Measurements from ENCODE around the gene GABARAPL2.
"Not testable (repeated sequence)": the region's sequence is repeated elsewhere in the genome, so short reads cannot be mapped to it uniquely, and the experiment has no call there.

GABARAPL2 gene

DNA sequence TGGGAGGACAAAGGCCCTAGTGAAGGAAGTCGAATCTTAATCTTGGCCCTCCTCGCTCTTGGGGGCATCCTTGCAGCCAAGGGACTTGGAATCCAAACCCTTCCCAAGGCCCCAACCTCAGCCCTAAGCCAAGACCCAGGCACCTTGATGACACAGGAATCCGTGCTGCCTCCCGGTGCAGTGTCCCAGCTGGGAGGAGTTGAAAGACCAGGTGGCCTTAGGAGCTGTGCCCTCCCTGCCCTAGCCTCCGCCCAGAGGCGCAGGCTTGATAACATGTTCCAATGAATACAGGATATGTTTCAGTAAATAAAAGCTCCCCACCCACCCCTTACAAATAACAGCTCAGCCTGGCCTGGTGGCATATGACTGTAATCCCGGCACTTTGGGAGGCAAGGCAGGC, 30.3 kb upstream of the GABARAPL2 start, which contains the start of gene CHST5:
Gene CHST5, minus strand, starts transcription at position 208 of the 400 bp plus-strand sequence. CDS start 5,724 bp downstream, outside the sequence.
- no peak within 1 kb of the TSS for H3K9ac ChIP-seq (ENCODE audit: low read depth, low read length)
- no peaks in the 10 kb centered on the region for H3K27me3 ChIP-seq (ENCODE audit: insufficient read depth, low read length)
- no peak within 1 kb of the TSS for H3K4me3 ChIP-seq (ENCODE audit: low read length)
- WGBS, result 92% methylated on average over 7 of the region's 7 CpGs
- no peaks in the 10 kb centered on the region for H3K4me1 ChIP-seq (ENCODE audit: insufficient read depth, low read length)
- H3K9me3 ChIP-seq (ENCODE audit: insufficient read depth, low read depth, low read length), result no peaks in the 10 kb centered on the region
- H3K36me3 ChIP-seq (ENCODE audit: insufficient read depth, low read length), result no peaks in the 10 kb centered on the region
- H3K27ac ChIP-seq (ENCODE audit: low read depth, low read length), result no peak within 1 kb of the TSS

DNA sequence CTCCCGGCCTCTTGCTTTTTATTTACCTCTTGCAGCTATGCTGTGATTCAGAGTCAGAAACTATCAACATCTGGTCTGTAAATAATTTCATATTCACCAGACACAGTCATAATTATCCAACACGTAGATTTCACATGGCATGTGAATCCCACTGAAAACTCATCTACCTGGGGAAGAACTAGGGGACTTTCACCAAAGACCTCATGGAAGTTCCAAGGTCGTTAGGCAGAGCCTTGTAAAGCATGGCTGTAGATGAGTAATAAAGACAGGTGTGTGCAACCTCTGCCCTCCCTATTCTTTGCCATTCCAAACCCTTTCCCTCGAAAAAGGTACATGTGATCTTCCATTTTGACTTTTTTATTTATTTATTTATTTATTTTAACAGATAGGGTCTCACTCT, 28.4 kb upstream of the GABARAPL2 start:
- Histone ChIP-seq H3K27ac (ENCODE audit: low read depth, low read length) (no peak overlapping the region), H3K27me3 (ENCODE audit: insufficient read depth, low read length) (no peaks in the 10 kb centered on the region), H3K4me1 (ENCODE audit: insufficient read depth, low read length) (no peaks in the 10 kb centered on the region), H3K36me3 (ENCODE audit: insufficient read depth, low read length) (no peaks in the 10 kb centered on the region), H3K9ac (ENCODE audit: low read depth, low read length) (no peak overlapping the region), H3K9me3 (ENCODE audit: insufficient read depth, low read depth, low read length) (no peaks in the 10 kb centered on the region), H3K4me3 (ENCODE audit: low read length) (no peak overlapping the region)
- WGBS, result 89% methylated on average over 3 of the region's 4 CpGs

DNA sequence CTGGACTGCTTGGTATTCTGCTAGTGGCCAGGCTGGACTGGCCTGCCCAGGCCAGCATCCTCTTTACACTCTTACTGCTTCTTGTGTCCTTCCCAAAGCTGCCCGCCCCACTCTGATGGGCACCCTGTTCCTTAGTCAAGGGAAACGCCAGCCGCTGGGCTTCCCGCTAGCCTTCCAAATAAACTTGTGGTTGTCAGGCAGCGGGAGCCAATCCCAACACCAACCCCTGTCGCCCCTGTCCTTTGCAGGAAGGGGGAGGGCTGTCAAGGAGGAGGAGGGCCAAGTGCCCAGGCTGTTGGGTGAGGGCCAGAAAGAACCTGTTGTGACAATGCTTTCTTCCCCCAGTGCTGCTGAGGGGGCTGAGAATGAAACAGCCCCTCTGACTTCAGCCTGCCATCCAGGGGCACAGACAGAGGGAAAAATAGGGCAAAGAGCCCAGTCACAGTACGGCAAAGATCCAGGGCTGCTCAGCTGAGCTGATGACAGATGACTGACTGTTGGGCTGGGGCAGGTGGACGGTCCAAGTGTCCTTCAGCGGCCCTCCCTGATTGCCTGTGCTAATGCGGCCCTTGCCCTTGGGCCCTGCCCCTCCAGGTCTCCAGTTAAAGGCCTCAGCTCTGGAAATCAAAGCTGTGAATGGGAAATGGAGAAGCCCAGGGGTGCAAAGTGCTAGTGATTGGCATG, 27.2 kb upstream of the GABARAPL2 start:
- not testable (repeated sequence) for H3K9ac ChIP-seq (ENCODE audit: low read depth, low read length); H3K4me3 ChIP-seq (ENCODE audit: low read length); H3K9me3 ChIP-seq (ENCODE audit: insufficient read depth, low read depth, low read length); H3K4me1 ChIP-seq (ENCODE audit: insufficient read depth, low read length); H3K27ac ChIP-seq (ENCODE audit: low read depth, low read length); H3K36me3 ChIP-seq (ENCODE audit: insufficient read depth, low read length); H3K27me3 ChIP-seq (ENCODE audit: insufficient read depth, low read length)
- 87% methylated on average over 4 of the region's 10 CpGs for WGBS

DNA sequence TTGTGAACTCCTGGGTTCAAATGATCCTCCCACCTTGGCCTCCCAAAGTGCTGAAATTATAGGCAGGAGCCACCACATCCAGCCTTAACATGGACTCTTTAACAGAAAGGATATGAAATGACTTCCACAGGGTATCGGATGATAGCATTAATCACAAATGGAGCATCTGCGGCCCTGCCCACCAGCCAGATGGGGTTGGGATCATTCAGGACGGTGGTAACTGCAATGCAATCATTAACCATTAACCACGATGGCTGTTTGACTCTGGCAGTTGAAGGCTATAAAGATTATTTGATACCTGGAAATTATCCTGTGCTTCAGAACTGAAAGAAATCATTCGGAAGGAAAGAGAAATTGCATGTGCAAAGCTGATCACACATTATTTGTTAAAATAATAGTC, 24.9 kb upstream of the GABARAPL2 start:
- WGBS, result 97% methylated on average over 5 of the region's 5 CpGs
- 0 out of 2 replicates have a peak, but pooled peaks cover 3% of the 10 kb centered on the region for H3K36me3 ChIP-seq (ENCODE audit: insufficient read depth, low read length)
- H3K9ac ChIP-seq (ENCODE audit: low read depth, low read length), result no peak overlapping the region
- no peak overlapping the region for H3K27ac ChIP-seq (ENCODE audit: low read depth, low read length)
- H3K9me3 ChIP-seq (ENCODE audit: insufficient read depth, low read depth, low read length), result no peaks in the 10 kb centered on the region
- H3K4me1 ChIP-seq (ENCODE audit: insufficient read depth, low read length), result no peaks in the 10 kb centered on the region
- no peak overlapping the region for H3K4me3 ChIP-seq (ENCODE audit: low read length)
- no peaks in the 10 kb centered on the region for H3K27me3 ChIP-seq (ENCODE audit: insufficient read depth, low read length)

DNA sequence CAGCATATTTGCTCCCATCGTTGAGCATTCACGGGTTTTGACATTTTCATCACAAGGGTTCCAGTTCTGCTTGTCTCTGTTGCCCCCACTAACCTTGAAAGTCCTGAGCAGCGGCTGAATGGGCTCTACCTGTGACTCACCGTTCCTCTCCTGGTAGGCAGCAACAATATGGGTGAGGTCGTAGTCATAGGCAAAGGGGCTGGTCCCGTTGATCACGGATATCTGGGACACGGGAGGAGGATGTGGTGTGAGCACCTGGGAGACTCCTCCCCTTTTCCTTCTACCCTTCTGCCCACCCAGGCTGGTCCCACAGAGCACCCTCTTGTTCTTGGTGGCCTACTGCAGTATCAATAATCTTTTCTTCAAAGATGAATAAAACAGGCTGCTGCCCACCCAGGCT, 23.7 kb upstream of the GABARAPL2 start:
- H3K4me3 ChIP-seq (ENCODE audit: low read length); H3K9me3 ChIP-seq (ENCODE audit: insufficient read depth, low read depth, low read length); H3K4me1 ChIP-seq (ENCODE audit: insufficient read depth, low read length); H3K27ac ChIP-seq (ENCODE audit: low read depth, low read length); H3K9ac ChIP-seq (ENCODE audit: low read depth, low read length); H3K27me3 ChIP-seq (ENCODE audit: insufficient read depth, low read length); H3K36me3 ChIP-seq (ENCODE audit: insufficient read depth, low read length): not testable (repeated sequence)
- WGBS, result 90% methylated on average over 6 of the region's 8 CpGs

DNA sequence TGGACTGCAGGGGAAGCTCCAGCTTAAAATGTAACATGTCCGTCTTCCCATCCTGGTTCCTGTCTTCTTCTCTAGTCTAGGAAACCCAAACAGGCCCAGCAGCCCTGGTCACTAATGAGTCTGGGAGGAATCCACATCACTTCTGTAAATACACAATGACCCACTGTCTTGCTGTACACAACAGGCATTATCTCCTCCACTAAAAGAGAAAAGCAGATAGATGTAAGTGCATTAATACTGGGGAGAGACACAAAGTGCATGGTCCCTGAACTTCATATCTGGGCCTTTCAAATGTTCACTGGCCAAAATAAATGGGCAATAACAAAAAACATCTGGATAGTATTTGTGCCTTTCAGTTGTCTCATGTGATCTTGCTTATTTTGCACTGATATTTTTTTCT, 20.3 kb upstream of the GABARAPL2 start:
- not testable (repeated sequence) for H3K9ac ChIP-seq (ENCODE audit: low read depth, low read length); H3K9me3 ChIP-seq (ENCODE audit: insufficient read depth, low read depth, low read length); H3K4me3 ChIP-seq (ENCODE audit: low read length); H3K4me1 ChIP-seq (ENCODE audit: insufficient read depth, low read length); H3K27me3 ChIP-seq (ENCODE audit: insufficient read depth, low read length); H3K36me3 ChIP-seq (ENCODE audit: insufficient read depth, low read length); H3K27ac ChIP-seq (ENCODE audit: low read depth, low read length)
- WGBS, result no CpG with 5 or more reads among the region's 1 CpG

DNA sequence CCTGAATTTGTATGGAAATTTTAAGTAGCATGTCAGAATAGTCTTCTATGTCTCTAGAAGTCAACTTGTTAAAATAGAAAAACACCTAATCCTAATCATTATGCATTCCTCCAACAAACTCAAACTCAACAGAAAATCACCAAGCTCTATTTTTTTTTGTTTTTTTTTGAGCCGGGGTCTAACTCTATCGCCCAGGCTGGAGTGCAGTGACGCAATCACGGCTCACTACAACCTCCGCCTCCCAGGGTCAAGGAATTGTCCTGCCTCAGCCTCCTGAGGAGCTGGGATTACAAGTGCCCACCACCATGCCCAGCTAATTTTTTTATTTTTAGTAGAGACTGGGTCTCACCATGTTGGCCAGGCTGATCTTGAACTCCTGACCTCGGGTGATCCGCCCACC, 19.9 kb upstream of the GABARAPL2 start:
- Histone ChIP-seq H3K27ac (ENCODE audit: low read depth, low read length) (no peak overlapping the region), H3K9me3 (ENCODE audit: insufficient read depth, low read depth, low read length) (no peaks in the 10 kb centered on the region), H3K27me3 (ENCODE audit: insufficient read depth, low read length) (no peaks in the 10 kb centered on the region), H3K9ac (ENCODE audit: low read depth, low read length) (no peak overlapping the region), H3K4me1 (ENCODE audit: insufficient read depth, low read length) (peaks cover 6% of the 10 kb centered on the region; the same call in 1 of the 2 replicates), H3K4me3 (ENCODE audit: low read length) (no peak overlapping the region), H3K36me3 (ENCODE audit: insufficient read depth, low read length) (0 out of 2 replicates have a peak, but pooled peaks cover 3% of the 10 kb centered on the region)
- WGBS, result 95% methylated on average over 7 of the region's 7 CpGs

DNA sequence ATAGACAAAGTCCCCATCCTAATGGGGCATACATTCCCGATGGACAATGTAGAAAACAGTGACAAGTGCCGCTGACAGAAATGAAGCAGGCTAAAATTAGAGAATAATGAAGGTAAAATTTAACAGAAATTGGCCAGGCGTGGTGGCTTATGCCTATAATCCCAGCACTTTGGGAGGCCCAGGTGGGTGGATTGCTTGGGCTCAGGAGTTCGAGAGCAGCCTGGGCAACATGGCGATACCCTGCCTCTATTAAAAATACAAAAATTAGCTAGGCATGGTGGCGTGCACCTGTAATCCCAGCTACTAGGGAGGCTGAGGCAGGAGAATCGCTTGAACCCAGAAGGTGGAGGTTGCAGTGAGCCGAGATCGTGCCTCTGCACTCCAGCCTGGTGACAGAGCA, 17.7 kb upstream of the GABARAPL2 start:
- H3K4me1 ChIP-seq (ENCODE audit: insufficient read depth, low read length); H3K36me3 ChIP-seq (ENCODE audit: insufficient read depth, low read length); H3K9me3 ChIP-seq (ENCODE audit: insufficient read depth, low read depth, low read length); H3K27me3 ChIP-seq (ENCODE audit: insufficient read depth, low read length); H3K27ac ChIP-seq (ENCODE audit: low read depth, low read length); H3K4me3 ChIP-seq (ENCODE audit: low read length); H3K9ac ChIP-seq (ENCODE audit: low read depth, low read length): not testable (repeated sequence)
- WGBS, result 95% methylated on average over 9 of the region's 9 CpGs

DNA sequence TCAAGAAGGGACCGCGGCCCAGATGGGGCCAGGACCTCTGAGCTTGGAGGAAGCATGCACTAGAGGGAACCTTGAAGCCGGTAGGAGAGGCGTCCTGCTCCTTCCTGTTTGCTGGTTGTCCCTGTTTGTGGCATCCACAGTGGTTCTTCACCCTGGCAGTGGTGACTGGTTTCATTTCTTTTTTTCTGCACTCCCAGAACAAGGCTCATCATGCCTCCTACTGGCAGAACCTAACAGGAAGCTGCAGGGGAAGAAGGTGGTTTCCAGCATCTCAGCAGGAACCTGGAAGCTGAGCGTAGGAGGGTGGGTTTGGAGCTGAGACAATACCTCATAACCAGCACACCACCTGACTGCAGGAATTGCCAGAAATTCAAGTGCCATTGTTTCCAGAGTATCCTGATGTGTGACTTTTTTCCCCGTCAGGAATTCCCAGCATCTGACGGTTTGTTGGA, 15.9 kb upstream of the GABARAPL2 start:
- Histone ChIP-seq H3K4me3 (ENCODE audit: low read length) (no peak overlapping the region), H3K27ac (ENCODE audit: low read depth, low read length) (peak overlapping the region; percentile 12; the same call in 1 of the 2 replicates), H3K4me1 (ENCODE audit: insufficient read depth, low read length) (peaks cover 12% of the 10 kb centered on the region; the same call in 1 of the 2 replicates), H3K36me3 (ENCODE audit: insufficient read depth, low read length) (no peaks in the 10 kb centered on the region), H3K9me3 (ENCODE audit: insufficient read depth, low read depth, low read length) (no peaks in the 10 kb centered on the region), H3K27me3 (ENCODE audit: insufficient read depth, low read length) (no peaks in the 10 kb centered on the region), H3K9ac (ENCODE audit: low read depth, low read length) (no peak overlapping the region)
- WGBS, result 71% methylated on average over 7 of the region's 7 CpGs

DNA sequence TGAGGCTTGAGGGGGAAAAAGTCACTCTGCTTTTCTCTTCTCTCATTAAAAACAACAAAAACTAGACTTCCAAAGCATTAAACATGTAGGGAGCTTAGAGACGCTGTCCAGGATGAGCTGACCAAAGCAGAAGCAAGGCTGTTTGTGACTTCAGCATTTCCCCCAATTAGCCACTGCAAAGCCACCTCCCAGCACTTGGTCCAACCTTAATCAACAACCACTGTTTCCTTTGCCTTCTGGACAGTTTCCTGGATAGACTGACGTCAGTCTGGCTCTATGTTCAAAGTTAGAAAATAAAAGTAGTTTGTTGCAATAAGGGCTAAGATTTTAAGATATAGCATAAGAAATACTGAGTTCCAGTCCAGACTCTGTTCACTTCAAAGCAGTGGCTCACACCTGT, 13.2 kb upstream of the GABARAPL2 start:
- H3K36me3 ChIP-seq (ENCODE audit: insufficient read depth, low read length), result no peaks in the 10 kb centered on the region
- 88% methylated on average over 2 of the region's 2 CpGs for WGBS
- H3K27ac ChIP-seq (ENCODE audit: low read depth, low read length), result no peak overlapping the region
- no peaks in the 10 kb centered on the region for H3K27me3 ChIP-seq (ENCODE audit: insufficient read depth, low read length)
- H3K4me1 ChIP-seq (ENCODE audit: insufficient read depth, low read length), result peaks cover 15% of the 10 kb centered on the region
- H3K9me3 ChIP-seq (ENCODE audit: insufficient read depth, low read depth, low read length), result no peaks in the 10 kb centered on the region
- no peak overlapping the region for H3K4me3 ChIP-seq (ENCODE audit: low read length)
- H3K9ac ChIP-seq (ENCODE audit: low read depth, low read length), result no peak overlapping the region

DNA sequence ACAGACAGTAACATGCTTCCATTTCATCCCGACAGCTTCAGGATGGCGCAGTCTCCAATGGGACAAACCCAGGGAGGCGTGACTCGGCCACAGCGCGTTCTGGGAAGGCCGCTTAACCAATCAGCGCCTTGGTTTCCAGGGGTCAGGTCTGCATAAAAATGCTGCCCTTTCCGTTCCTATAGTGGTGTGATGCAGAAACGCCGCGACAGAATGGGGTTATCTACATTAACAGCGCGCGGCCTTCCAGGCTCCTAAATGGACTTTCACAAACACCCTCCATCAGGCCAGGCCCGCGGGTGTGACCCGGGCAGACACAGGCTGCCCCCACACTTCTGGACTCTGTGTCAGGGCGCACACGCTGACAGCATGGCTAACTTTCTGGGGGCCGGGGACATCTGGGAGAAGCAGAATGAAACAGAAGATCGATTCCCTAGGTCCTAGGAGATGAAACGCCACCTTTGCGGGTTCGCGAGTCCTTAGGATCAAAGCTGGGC, 10.9 kb upstream of the GABARAPL2 start:
- Histone ChIP-seq H3K9me3 (ENCODE audit: insufficient read depth, low read depth, low read length) (no peaks in the 10 kb centered on the region), H3K27ac (ENCODE audit: low read depth, low read length) (peak overlapping the region; percentile 55; the same call in 1 of the 2 replicates), H3K27me3 (ENCODE audit: insufficient read depth, low read length) (no peaks in the 10 kb centered on the region), H3K9ac (ENCODE audit: low read depth, low read length) (peak overlapping the region; percentile 71), H3K4me3 (ENCODE audit: low read length) (peak overlapping the region; percentile 89), H3K36me3 (ENCODE audit: insufficient read depth, low read length) (no peaks in the 10 kb centered on the region), H3K4me1 (ENCODE audit: insufficient read depth, low read length) (peaks cover 20% of the 10 kb centered on the region)
- under 1% methylated on average over 26 of the region's 26 CpGs for WGBS

All from HUES64 (cell line).